H9 (cell line): ENCODE results near the gene NHLH1. TPM values are rescaled to one million over a fixed set of nuclear protein-coding genes. Genes with fewer than 3 reads are reported as not detected.

ENCODE experiments used
- DNase-seq: peaks from one replicate; pipeline ENCODE4 v3.0.0-alpha.2; 2017
- H2AFZ ChIP-seq: one replicate; pipeline ENCODE4 v1.6.1; 2013; ENCODE audit warnings: mild to moderate bottlenecking, low read length, control low read depth, moderate library complexity
- H2AK5ac ChIP-seq: 2 replicates; pipeline ENCODE4 v1.6.1; 2013; ENCODE audit warnings: low read length, control low read depth, mixed read lengths; ENCODE audit not compliant: insufficient read length
- H2BK120ac ChIP-seq: one replicate; pipeline ENCODE4 v1.6.1; 2013; ENCODE audit warnings: low read depth, mild to moderate bottlenecking, low read length, control low read depth, inconsistent platforms; ENCODE audit not compliant: poor library complexity, severe bottlenecking
- H2BK12ac ChIP-seq: 2 replicates; pipeline ENCODE4 v1.6.1; 2013; ENCODE audit warnings: low read length, control low read depth, mixed read lengths, low read depth; ENCODE audit not compliant: insufficient read length
- H2BK15ac ChIP-seq: 2 replicates; pipeline ENCODE4 v1.6.1; 2013; ENCODE audit warnings: low read depth, low read length, control low read depth
- H2BK20ac ChIP-seq: one replicate; pipeline ENCODE4 v1.6.1; 2013; ENCODE audit warnings: low read depth, mild to moderate bottlenecking, low read length, control low read depth, inconsistent platforms; ENCODE audit not compliant: poor library complexity, severe bottlenecking
- H2BK5ac ChIP-seq: 2 replicates; pipeline ENCODE4 v1.6.1; 2013; ENCODE audit warnings: low read length, control low read depth, mixed read lengths; ENCODE audit not compliant: insufficient read length
- H3K14ac ChIP-seq: 2 replicates; pipeline ENCODE4 v1.6.1; 2013; ENCODE audit warnings: low read length, control low read depth; ENCODE audit not compliant: insufficient read depth
- H3K18ac ChIP-seq: 2 replicates; pipeline ENCODE4 v1.6.1; 2013; ENCODE audit warnings: low read depth, mild to moderate bottlenecking, mixed read lengths, low read length, control low read depth; ENCODE audit not compliant: insufficient read length
- H3K23ac ChIP-seq: 2 replicates; pipeline ENCODE4 v1.6.1; 2013; ENCODE audit warnings: low read length, control low read depth, mixed read lengths, low read depth; ENCODE audit not compliant: insufficient read length
- H3K23me2 ChIP-seq: 2 replicates; pipeline ENCODE4 v1.6.1; 2013; ENCODE audit warnings: low read depth, mild to moderate bottlenecking, mixed read lengths, low read length, control low read depth; ENCODE audit not compliant: insufficient read length, poor library complexity, severe bottlenecking
- H3K27ac ChIP-seq: 2 replicates; pipeline ENCODE4 v1.5.1; 2013; ENCODE audit warnings: low read length, control low read depth, mixed read lengths, low read depth; ENCODE audit not compliant: insufficient read length
- H3K27me3 ChIP-seq: 2 replicates; pipeline ENCODE4 v1.6.1; 2013; ENCODE audit warnings: low read length, control low read depth, inconsistent platforms; ENCODE audit not compliant: insufficient read depth
- H3K4ac ChIP-seq: 2 replicates; pipeline ENCODE4 v1.6.1; 2013; ENCODE audit warnings: low read depth, mild to moderate bottlenecking, control low read depth, inconsistent platforms, low read length, moderate library complexity
- H3K4me1 ChIP-seq: 2 replicates; pipeline ENCODE4 v1.6.1; 2013; ENCODE audit warnings: low read length, control low read depth, inconsistent platforms; ENCODE audit not compliant: insufficient read depth
- H3K4me2 ChIP-seq: 2 replicates; pipeline ENCODE4 v1.6.1; 2013; ENCODE audit warnings: low read length, control low read depth, mixed read lengths; ENCODE audit not compliant: insufficient read length, insufficient read depth
- H3K56ac ChIP-seq: 2 replicates; pipeline ENCODE4 v1.6.1; 2013; ENCODE audit warnings: low read depth, mild to moderate bottlenecking, mixed read lengths, low read length, control low read depth; ENCODE audit not compliant: insufficient read length
- H3K79me1 ChIP-seq: 2 replicates; pipeline ENCODE4 v1.6.1; 2013; ENCODE audit warnings: low read depth, mild to moderate bottlenecking, moderate library complexity, low read length, control low read depth, inconsistent platforms; ENCODE audit not compliant: insufficient read depth, poor library complexity, severe bottlenecking
- H3K79me2 ChIP-seq: 2 replicates; pipeline ENCODE4 v1.6.1; 2013; ENCODE audit warnings: low read length, control low read depth, inconsistent platforms; ENCODE audit not compliant: insufficient read depth
- H3K9ac ChIP-seq: 2 replicates; pipeline ENCODE4 v1.6.1; 2013; ENCODE audit warnings: low read length, control low read depth, mixed read lengths; ENCODE audit not compliant: insufficient read length; ENCODE audit errors: extremely low read depth
- H3K9me3 ChIP-seq: one replicate; pipeline ENCODE4 v1.6.1; 2013; ENCODE audit warnings: low read depth, low read length, inconsistent platforms; ENCODE audit not compliant: control insufficient read depth
- H3T11ph ChIP-seq: one replicate; pipeline ENCODE4 v1.6.1; 2013; ENCODE audit warnings: mild to moderate bottlenecking, low read length, control low read depth, inconsistent platforms
- H4K20me1 ChIP-seq: one replicate; pipeline ENCODE4 v1.6.1; 2013; ENCODE audit not compliant: control insufficient read depth, insufficient read length, insufficient read depth
- H4K5ac ChIP-seq: 2 replicates; pipeline ENCODE4 v1.6.1; 2013; ENCODE audit warnings: low read depth, mild to moderate bottlenecking, mixed read lengths, low read length, control low read depth; ENCODE audit not compliant: insufficient read length
- H4K8ac ChIP-seq: replicated peaks from 2 replicates; pipeline ENCODE4 v1.6.1; 2013; ENCODE audit warnings: low read length, control low read depth, mixed read lengths, low read depth; ENCODE audit not compliant: insufficient read length
- H4K91ac ChIP-seq: 2 replicates; pipeline ENCODE4 v1.6.1; 2013; ENCODE audit warnings: low read depth, mild to moderate bottlenecking, moderate library complexity, mixed read lengths, low read length, control low read depth; ENCODE audit not compliant: insufficient read length
- H3K27ac Mint-ChIP-seq, 3 experiments: 2 replicates in 2 of 3; 3 replicates in 1 of 3; pipeline ENCODE4 v1.8.0; 2020 to 2021; ENCODE audit warnings: mixed read lengths in 3 of 3, mild to moderate bottlenecking in 1 of 3, moderate library complexity in 1 of 3
- H3K27me3 Mint-ChIP-seq: 2 replicates; pipeline ENCODE4 v1.8.0; 2021; ENCODE audit warnings: low read depth, mild to moderate bottlenecking, moderate library complexity, mixed read lengths
- H3K36me3 Mint-ChIP-seq, 3 experiments: 2 replicates in 2 of 3; 3 replicates in 1 of 3; pipeline ENCODE4 v1.8.0; 2020 to 2021; ENCODE audit warnings: low read depth in 3 of 3, mixed read lengths in 3 of 3; ENCODE audit not compliant: insufficient read depth in 1 of 3
- H3K4me1 Mint-ChIP-seq, 2 experiments: 2 replicates each; pipeline ENCODE4 v1.8.0; 2020; ENCODE audit warnings: mixed read lengths in 2 of 2
- H3K4me3 Mint-ChIP-seq, 2 experiments: 2 replicates in 1 of 2; 3 replicates in 1 of 2; pipeline ENCODE4 v1.8.0; 2020 to 2021; ENCODE audit warnings: mild to moderate bottlenecking in 2 of 2, mixed read lengths in 2 of 2, moderate library complexity in 1 of 2
- H3K9me3 Mint-ChIP-seq, 2 experiments: 2 replicates in 1 of 2; 3 replicates in 1 of 2; pipeline ENCODE4 v1.8.0; 2020; ENCODE audit warnings: mild to moderate bottlenecking in 2 of 2, mixed read lengths in 2 of 2, moderate library complexity in 1 of 2
- WGBS: extraction: QIAGEN DNeasy Blood & Tissue Kit; methylation state at CpG from one replicate; pipeline ENCODE4 v1.1.7; 2013; ENCODE audit warnings: missing lambda C conversion rate, low lambda C conversion rate, mixed read lengths; ENCODE audit not compliant: insufficient read length; ENCODE audit errors: extremely low coverage; 5-methylcytosine and 5-hydroxymethylcytosine counted together
- total RNA-seq: library from RNA; stranded (reverse); gene quantifications from 2 replicates; pipeline ENCODE4 v1.2.1, GENCODE V29; 2021
- TF ChIP-seq, protein P1 (sequence below): fragments of 200-600 bp; sonication (generic); conservative IDR thresholded peaks from 3 replicates; pipeline ENCODE4 v1.8.0; 2021; ENCODE audit warnings: antibody characterized with exemption, mild to moderate bottlenecking

NHLH1 gene
- total RNA-seq, 1 experiment from 2014 or later: 1.5 TPM

DNA sequence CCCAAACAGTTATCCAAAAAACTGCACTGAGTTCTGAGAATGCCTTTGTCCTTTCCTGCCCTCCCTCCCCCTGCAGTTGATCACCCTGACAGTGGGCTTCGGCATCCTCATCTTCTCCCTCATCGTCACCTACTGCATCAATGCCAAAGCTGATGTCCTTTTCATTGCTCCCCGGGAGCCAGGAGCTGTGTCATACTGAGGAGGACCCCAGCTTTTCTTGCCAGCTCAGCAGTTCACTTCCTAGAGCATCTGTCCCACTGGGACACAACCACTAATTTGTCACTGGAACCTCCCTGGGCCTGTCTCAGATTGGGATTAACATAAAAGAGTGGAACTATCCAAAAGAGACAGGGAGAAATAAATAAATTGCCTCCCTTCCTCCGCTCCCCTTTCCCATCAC, 8.8 kb upstream of the NHLH1 start:
- Histone ChIP-seq H3K9me3 (no peaks in the 10 kb centered on the region), H3K9ac (no peak overlapping the region), H4K8ac (no peak overlapping the region), H3K4ac (no peak overlapping the region), H2BK120ac (no peak overlapping the region), H2BK5ac (no peak overlapping the region), H4K5ac (no peak overlapping the region), H2AFZ (no peak overlapping the region), H3K79me2 (no peaks in the 10 kb centered on the region), H3K23ac (no peak overlapping the region), H3K14ac (no peak overlapping the region), H2AK5ac (no peak overlapping the region), H2BK20ac (no peak overlapping the region), H3K56ac (no peak overlapping the region), H2BK12ac (no peak overlapping the region), H4K91ac (no peak overlapping the region), H3K27me3 (no peaks in the 10 kb centered on the region), H3K18ac (no peak overlapping the region), H4K20me1 (peaks cover 2% of the 10 kb centered on the region), H3K27ac (no peak overlapping the region), H3K79me1 (no peaks in the 10 kb centered on the region), H3K4me1 (no peaks in the 10 kb centered on the region; the same call in 1 of the 2 replicates), H2BK15ac (no peak overlapping the region), H3K23me2 (no peaks in the 10 kb centered on the region), H3T11ph (no peak overlapping the region), H3K4me2 (no peak overlapping the region)
- Mint-ChIP-seq H3K27ac (peak overlapping the region in 2 of 3 experiments; percentile 5 to 32; a peak in 2 of 7 replicates), H3K9me3 (no peaks in the 10 kb centered on the region), H3K4me1 (peaks cover 19 to 22% of the 10 kb centered on the region in 2 experiments), H3K36me3 (peaks cover 34 to 77% (median 70%) of the 10 kb centered on the region in 3 experiments), H3K4me3 (no peak overlapping the region), H3K27me3 (no peaks in the 10 kb centered on the region)
- TF ChIP-seq, protein P1, sequence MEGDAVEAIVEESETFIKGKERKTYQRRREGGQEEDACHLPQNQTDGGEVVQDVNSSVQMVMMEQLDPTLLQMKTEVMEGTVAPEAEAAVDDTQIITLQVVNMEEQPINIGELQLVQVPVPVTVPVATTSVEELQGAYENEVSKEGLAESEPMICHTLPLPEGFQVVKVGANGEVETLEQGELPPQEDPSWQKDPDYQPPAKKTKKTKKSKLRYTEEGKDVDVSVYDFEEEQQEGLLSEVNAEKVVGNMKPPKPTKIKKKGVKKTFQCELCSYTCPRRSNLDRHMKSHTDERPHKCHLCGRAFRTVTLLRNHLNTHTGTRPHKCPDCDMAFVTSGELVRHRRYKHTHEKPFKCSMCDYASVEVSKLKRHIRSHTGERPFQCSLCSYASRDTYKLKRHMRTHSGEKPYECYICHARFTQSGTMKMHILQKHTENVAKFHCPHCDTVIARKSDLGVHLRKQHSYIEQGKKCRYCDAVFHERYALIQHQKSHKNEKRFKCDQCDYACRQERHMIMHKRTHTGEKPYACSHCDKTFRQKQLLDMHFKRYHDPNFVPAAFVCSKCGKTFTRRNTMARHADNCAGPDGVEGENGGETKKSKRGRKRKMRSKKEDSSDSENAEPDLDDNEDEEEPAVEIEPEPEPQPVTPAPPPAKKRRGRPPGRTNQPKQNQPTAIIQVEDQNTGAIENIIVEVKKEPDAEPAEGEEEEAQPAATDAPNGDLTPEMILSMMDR: no peak
- WGBS: no CpG with 5 or more reads among the region's 4 CpGs
- DNase-seq: no peak
